ENCODE measurements around the gene LOXHD1. TPM values are rescaled to one million over a fixed set of nuclear protein-coding genes. Genes with fewer than 3 reads are reported as not detected.

The LOXHD1 gene
- total and polyA plus RNA-seq, 2 of the 4 experiments (the other 2 are of a cell fraction) = not detected

DNA sequence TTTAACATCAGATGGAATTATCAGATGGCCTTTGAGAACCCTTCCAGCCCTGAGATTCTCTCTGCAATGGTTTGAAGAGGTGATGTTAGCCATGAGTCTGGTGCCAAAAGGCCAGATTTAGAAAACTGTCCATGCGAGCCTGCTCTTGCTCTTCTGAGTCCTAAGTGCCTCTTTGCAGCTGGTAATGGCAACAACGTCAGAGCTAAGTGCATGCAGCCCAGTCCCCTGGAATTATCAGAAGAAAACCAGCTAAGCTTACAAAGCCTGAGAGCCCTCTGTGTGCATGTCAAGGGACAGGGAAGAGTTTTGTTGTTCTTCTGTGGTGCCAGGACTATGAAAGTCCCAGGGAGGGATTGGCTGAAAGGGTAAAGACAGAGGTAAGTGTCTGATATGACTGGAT is 89.8 kb downstream of the LOXHD1 start:
- in situ Hi-C loops (cut with MboI; ENCODE audit: low sequenced_read_pairs) (no loop called here), intact Hi-C loops (cut with micrococcal nuclease) (no loop called here), dilution Hi-C loops (cut with HindIII; ENCODE audit: low sequenced_read_pairs, unreplicated experiment) (no loop called here)
- Histone ChIP-seq H3K9ac (ENCODE audit: low read depth, low read length) (no peak overlapping the region), H2BK15ac (ENCODE audit: low read depth, low read length) (no peak overlapping the region), H4K5ac (ENCODE audit: low read depth, low read length) (no peak overlapping the region), H2AFZ (replicated peaks; ENCODE audit: low read length, poor library complexity) (no peak overlapping the region), H4K91ac (ENCODE audit: insufficient read depth, low read depth, low read length) (no peak overlapping the region), H3K4me1 (ENCODE audit: control insufficient read depth, insufficient read depth, low read length) (no peaks in the 10 kb centered on the region), H4K8ac (ENCODE audit: low read depth in 2 of 2, low read length in 2 of 2) (no peak overlapping the region), H3K9me3 (ENCODE audit: control insufficient read depth, insufficient read depth, low read length) (no peaks in the 10 kb centered on the region), H2AK9ac (replicated peaks; ENCODE audit: low read depth, low read length, poor library complexity) (no peak overlapping the region), H3K23ac (ENCODE audit: low read depth, low read length) (no peak overlapping the region), H3K27me3 (ENCODE audit: control insufficient read depth, insufficient read depth, low read length) (no peaks in the 10 kb centered on the region), H3K27ac (ENCODE audit: insufficient read depth, low read length) (no peak overlapping the region), H3K4me2 (ENCODE audit: low read depth, low read length) (no peak overlapping the region), H3K9me1 (ENCODE audit: insufficient read depth, low read length) (no peaks in the 10 kb centered on the region), H3K4ac (ENCODE audit: low read depth, low read length) (no peak overlapping the region), H3K56ac (ENCODE audit: extremely low read depth, insufficient read depth, low read length) (no peak overlapping the region), H2BK20ac (ENCODE audit: low read depth, low read length) (no peak overlapping the region), H2BK5ac (ENCODE audit: low read depth, low read length, poor library complexity, severe bottlenecking) (no peak overlapping the region), H2BK120ac (ENCODE audit: low read depth, low read length) (no peak overlapping the region), H3K14ac (replicated peaks; ENCODE audit: low read depth, low read length) (no peak overlapping the region), H4K20me1 (ENCODE audit: insufficient read depth, low read length) (no peaks in the 10 kb centered on the region), H3K4me3 (ENCODE audit: insufficient read depth, low read depth, low read length) (no peak overlapping the region), H3K36me3 (ENCODE audit: control insufficient read depth, insufficient read depth, low read length) (no peaks in the 10 kb centered on the region), H2AK5ac (ENCODE audit: low read depth, low read length) (no peak overlapping the region), H3K79me1 (ENCODE audit: low read depth in 1 of 2, low read length in 2 of 2) (no peaks in the 10 kb centered on the region), H3K18ac (ENCODE audit: low read depth, low read length) (no peak overlapping the region)
- POLR2A ChIA-PET (ENCODE audit: unreplicated experiment) = no interaction called here
- 36% methylated on average over 2 of the region's 2 CpGs; no CpG with 5 or more reads in 1 of the 2 experiments for WGBS, 2 experiments (ENCODE audit: extremely low coverage in 2 of 2, insufficient read length in 1 of 2)
- TF ChIP-seq NFE2L2 (IDR thresholded peaks at IDR 0.05; ENCODE audit: low read depth, low read length) (no peak), CHD1 (IDR thresholded peaks at IDR 0.05; ENCODE audit: low read depth, low read length) (no peak), BHLHE40 (IDR thresholded peaks at IDR 0.05; ENCODE audit: low read depth, low read length) (no peak), SMC3 (IDR thresholded peaks at IDR 0.05; ENCODE audit: low read depth, low read length) (no peak), CEBPB (IDR thresholded peaks at IDR 0.05; ENCODE audit: low read depth, low read length) (no peak), MAZ (IDR thresholded peaks at IDR 0.05; ENCODE audit: borderline replicate concordance, low read depth, low read length) (no peak), MAFK (IDR thresholded peaks at IDR 0.05; ENCODE audit: low read depth, low read length) (no peak)
- TF ChIP-seq, protein P1, sequence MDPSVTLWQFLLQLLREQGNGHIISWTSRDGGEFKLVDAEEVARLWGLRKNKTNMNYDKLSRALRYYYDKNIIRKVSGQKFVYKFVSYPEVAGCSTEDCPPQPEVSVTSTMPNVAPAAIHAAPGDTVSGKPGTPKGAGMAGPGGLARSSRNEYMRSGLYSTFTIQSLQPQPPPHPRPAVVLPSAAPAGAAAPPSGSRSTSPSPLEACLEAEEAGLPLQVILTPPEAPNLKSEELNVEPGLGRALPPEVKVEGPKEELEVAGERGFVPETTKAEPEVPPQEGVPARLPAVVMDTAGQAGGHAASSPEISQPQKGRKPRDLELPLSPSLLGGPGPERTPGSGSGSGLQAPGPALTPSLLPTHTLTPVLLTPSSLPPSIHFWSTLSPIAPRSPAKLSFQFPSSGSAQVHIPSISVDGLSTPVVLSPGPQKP (IDR thresholded peaks at IDR 0.05; ENCODE audit: borderline replicate concordance, low read depth, low read length) = no peak
- TF ChIP-seq, protein P2, sequence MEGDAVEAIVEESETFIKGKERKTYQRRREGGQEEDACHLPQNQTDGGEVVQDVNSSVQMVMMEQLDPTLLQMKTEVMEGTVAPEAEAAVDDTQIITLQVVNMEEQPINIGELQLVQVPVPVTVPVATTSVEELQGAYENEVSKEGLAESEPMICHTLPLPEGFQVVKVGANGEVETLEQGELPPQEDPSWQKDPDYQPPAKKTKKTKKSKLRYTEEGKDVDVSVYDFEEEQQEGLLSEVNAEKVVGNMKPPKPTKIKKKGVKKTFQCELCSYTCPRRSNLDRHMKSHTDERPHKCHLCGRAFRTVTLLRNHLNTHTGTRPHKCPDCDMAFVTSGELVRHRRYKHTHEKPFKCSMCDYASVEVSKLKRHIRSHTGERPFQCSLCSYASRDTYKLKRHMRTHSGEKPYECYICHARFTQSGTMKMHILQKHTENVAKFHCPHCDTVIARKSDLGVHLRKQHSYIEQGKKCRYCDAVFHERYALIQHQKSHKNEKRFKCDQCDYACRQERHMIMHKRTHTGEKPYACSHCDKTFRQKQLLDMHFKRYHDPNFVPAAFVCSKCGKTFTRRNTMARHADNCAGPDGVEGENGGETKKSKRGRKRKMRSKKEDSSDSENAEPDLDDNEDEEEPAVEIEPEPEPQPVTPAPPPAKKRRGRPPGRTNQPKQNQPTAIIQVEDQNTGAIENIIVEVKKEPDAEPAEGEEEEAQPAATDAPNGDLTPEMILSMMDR (conservative IDR thresholded peaks at IDR 0.05; ENCODE audit: low read depth, low read length) = no peak
- ATAC-seq (ENCODE audit: low read depth) (no peak), DNase-seq (no peak)
- CTCF ChIA-PET = no interaction called here
- BruUV-seq (replicated peaks) = no TSS peak
